ENCODE data around the gene ZC3HAV1L. TPM values are rescaled to one million over a fixed set of nuclear protein-coding genes. Genes with fewer than 3 reads are reported as not detected.
"Not testable (repeated sequence)": the region's sequence is repeated elsewhere in the genome, so short reads cannot be mapped to it uniquely, and the experiment has no call there.

ZC3HAV1L gene
- total and polyA plus RNA-seq, 10 donors: 0.08 to 27.7 (median 11.6) TPM

GRCh38 chr7:139055674-139056073 is 19.8 kb upstream of the ZC3HAV1L start:
- intact Hi-C loops (cut with DNase I; ENCODE audit: low total_unique reads): no loop called here
- WGBS, 5 donors: 81 to 94% (median 91%) methylated on average over 1 of the region's 1 CpG
- Histone ChIP-seq H3K27me3 (replicated peaks in 1 of 7) (no peaks in the 10 kb centered on the region), H3K4me3 (no peak overlapping the region), H3K27ac (peak overlapping the region in 1 of 8 donors; percentile 27), H3K36me3 (peaks cover 10 to 98% (median 93%) of the 10 kb centered on the region in 6 donors), H3K9me3 (no peaks in the 10 kb centered on the region), H3K4me1 (peaks cover 0 to 23% (median 3%) of the 10 kb centered on the region in 6 donors)
- TF ChIP-seq POLR2A (IDR thresholded peaks at IDR 0.05): no peak
- TF ChIP-seq, protein P1, sequence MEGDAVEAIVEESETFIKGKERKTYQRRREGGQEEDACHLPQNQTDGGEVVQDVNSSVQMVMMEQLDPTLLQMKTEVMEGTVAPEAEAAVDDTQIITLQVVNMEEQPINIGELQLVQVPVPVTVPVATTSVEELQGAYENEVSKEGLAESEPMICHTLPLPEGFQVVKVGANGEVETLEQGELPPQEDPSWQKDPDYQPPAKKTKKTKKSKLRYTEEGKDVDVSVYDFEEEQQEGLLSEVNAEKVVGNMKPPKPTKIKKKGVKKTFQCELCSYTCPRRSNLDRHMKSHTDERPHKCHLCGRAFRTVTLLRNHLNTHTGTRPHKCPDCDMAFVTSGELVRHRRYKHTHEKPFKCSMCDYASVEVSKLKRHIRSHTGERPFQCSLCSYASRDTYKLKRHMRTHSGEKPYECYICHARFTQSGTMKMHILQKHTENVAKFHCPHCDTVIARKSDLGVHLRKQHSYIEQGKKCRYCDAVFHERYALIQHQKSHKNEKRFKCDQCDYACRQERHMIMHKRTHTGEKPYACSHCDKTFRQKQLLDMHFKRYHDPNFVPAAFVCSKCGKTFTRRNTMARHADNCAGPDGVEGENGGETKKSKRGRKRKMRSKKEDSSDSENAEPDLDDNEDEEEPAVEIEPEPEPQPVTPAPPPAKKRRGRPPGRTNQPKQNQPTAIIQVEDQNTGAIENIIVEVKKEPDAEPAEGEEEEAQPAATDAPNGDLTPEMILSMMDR (IDR thresholded peaks at IDR 0.05 in 8 of 11, conservative IDR thresholded peaks at IDR 0.05 in 3 of 11): no peak
- TF ChIP-seq POLR2AphosphoS5 (IDR thresholded peaks at IDR 0.05): no peak
- no peak for DNase-seq

GRCh38 chr7:139054656-139055055 is 18.8 kb upstream of the ZC3HAV1L start:
- TF ChIP-seq POLR2AphosphoS5 (IDR thresholded peaks at IDR 0.05): peak in 1 of 3 donors; percentile 68
- peaks cover 0 to 12% (median 0%) of the 10 kb centered on the region in 6 donors for H3K4me1 ChIP-seq
- not testable (repeated sequence) for H3K27ac ChIP-seq

GRCh38 chr7:139054101-139054500 is 18.3 kb upstream of the ZC3HAV1L start:
- no peak for DNase-seq
- H3K9me3 ChIP-seq: no peaks in the 10 kb centered on the region
- peaks cover 0 to 7% (median 0%) of the 10 kb centered on the region in 6 donors for H3K4me1 ChIP-seq
- 70 to 90% (median 71%) methylated on average over 2 of the region's 2 CpGs for WGBS, 5 donors
- H3K4me3 ChIP-seq: no peak overlapping the region
- intact Hi-C loops (cut with DNase I; ENCODE audit: low total_unique reads): no loop called here
- peaks cover 10 to 98% (median 93%) of the 10 kb centered on the region in 6 donors for H3K36me3 ChIP-seq
- TF ChIP-seq POLR2A (IDR thresholded peaks at IDR 0.05) (no peak), POLR2AphosphoS5 (IDR thresholded peaks at IDR 0.05) (peak in 1 of 3 donors; percentile 46)
- TF ChIP-seq, protein P1 (IDR thresholded peaks at IDR 0.05 in 8 of 11, conservative IDR thresholded peaks at IDR 0.05 in 3 of 11): no peak
- peak overlapping the region in 1 of 8 donors; percentile 5 for H3K27ac ChIP-seq
- H3K27me3 ChIP-seq (replicated peaks in 1 of 7): no peaks in the 10 kb centered on the region

More at GRCh38 chr7:139054656-139055055, 18.8 kb upstream of the ZC3HAV1L start:
- H3K4me3 ChIP-seq; intact Hi-C loops (cut with DNase I; ENCODE audit: low total_unique reads); H3K9me3 ChIP-seq; DNase-seq; H3K27me3 ChIP-seq (replicated peaks in 1 of 7): not testable (repeated sequence)
- H3K36me3 ChIP-seq: peaks cover 10 to 98% (median 93%) of the 10 kb centered on the region in 6 donors
- 94 to 98% (median 97%) methylated on average over 14 of the region's 14 CpGs for WGBS, 5 donors

DNA sequence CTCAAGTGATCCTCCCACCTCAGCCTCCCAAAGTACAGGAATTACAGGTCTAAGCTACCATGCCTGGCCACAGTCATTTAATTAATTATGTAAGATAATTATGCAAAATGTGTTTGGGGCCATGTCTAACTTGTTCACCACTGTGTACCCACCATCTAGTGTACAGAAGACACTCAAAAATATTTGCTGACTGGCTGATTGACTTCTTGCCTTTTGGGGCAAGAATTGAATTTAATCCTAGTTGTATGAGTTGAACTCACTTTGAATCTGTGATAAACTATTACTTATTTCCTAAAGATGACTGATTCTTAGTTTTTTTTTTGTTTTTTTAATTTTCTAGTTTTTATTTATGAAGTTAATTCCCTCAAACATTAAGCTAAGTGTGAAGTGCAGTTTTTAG is 15.8 kb upstream of the ZC3HAV1L start:
- TF ChIP-seq POLR2AphosphoS5 (IDR thresholded peaks at IDR 0.05) (no peak), POLR2A (IDR thresholded peaks at IDR 0.05) (no peak)
- TF ChIP-seq, protein P1 (IDR thresholded peaks at IDR 0.05 in 8 of 11, conservative IDR thresholded peaks at IDR 0.05 in 3 of 11): no peak
- peaks cover 11 to 100% (median 96%) of the 10 kb centered on the region in 6 donors for H3K36me3 ChIP-seq

More for the DNA sequence above, 15.8 kb upstream of the ZC3HAV1L start:
- no peaks in the 10 kb centered on the region for H3K9me3 ChIP-seq
- peaks cover 0 to 2% (median 0%) of the 10 kb centered on the region in 6 donors for H3K4me1 ChIP-seq
- DNase-seq: no peak
- H3K27me3 ChIP-seq (replicated peaks in 1 of 7): no peaks in the 10 kb centered on the region
- no peak overlapping the region for H3K4me3 ChIP-seq
- H3K27ac ChIP-seq: no peak overlapping the region
- intact Hi-C loops (cut with DNase I; ENCODE audit: low total_unique reads): no loop called here
